ENCODE data around the gene ARHGEF10L. TPM values are rescaled to one million over a fixed set of nuclear protein-coding genes. Genes with fewer than 3 reads are reported as not detected.
A peak's percentile ranks its signal among the peaks of the same experiment; 100 is the strongest.

Gene ARHGEF10L
- total RNA-seq, 1 experiment from 2014 or later: 11.2 TPM

- no peak overlapping the region for H3K4me2 ChIP-seq (ENCODE audit: low read length)
- no peaks in the 10 kb centered on the region for H3K79me2 ChIP-seq (ENCODE audit: low read length)
- BruUV-seq (replicated peaks): no TSS peak
- no peaks in the 10 kb centered on the region for H3K27me3 ChIP-seq (ENCODE audit: low read length)
- ChIA-PET CTCF (interaction anchor here (0.6 to 1.1 kb wide), 2 partner anchors 9 to 37 kb away, joined by 3 read pairs; no protein-coding TSS in a partner anchor), POLR2A (ENCODE audit: unreplicated experiment) (interaction anchor here (0.6 kb wide), 1 partner anchor 30 kb away, joined by 3 read pairs; no protein-coding TSS in a partner anchor)
- H3K9me3 ChIP-seq (ENCODE audit: low read length): no peaks in the 10 kb centered on the region
- H3K9me2 ChIP-seq (replicated peaks; ENCODE audit: low read length): no peaks in the 10 kb centered on the region
- TF ChIP-seq EZH2phosphoT487 (IDR thresholded peaks at IDR 0.05; ENCODE audit: borderline replicate concordance, low read length) (no peak), EZH2 (IDR thresholded peaks at IDR 0.05; ENCODE audit: low read length, unreplicated experiment) (no peak)
- TF ChIP-seq, protein P1, sequence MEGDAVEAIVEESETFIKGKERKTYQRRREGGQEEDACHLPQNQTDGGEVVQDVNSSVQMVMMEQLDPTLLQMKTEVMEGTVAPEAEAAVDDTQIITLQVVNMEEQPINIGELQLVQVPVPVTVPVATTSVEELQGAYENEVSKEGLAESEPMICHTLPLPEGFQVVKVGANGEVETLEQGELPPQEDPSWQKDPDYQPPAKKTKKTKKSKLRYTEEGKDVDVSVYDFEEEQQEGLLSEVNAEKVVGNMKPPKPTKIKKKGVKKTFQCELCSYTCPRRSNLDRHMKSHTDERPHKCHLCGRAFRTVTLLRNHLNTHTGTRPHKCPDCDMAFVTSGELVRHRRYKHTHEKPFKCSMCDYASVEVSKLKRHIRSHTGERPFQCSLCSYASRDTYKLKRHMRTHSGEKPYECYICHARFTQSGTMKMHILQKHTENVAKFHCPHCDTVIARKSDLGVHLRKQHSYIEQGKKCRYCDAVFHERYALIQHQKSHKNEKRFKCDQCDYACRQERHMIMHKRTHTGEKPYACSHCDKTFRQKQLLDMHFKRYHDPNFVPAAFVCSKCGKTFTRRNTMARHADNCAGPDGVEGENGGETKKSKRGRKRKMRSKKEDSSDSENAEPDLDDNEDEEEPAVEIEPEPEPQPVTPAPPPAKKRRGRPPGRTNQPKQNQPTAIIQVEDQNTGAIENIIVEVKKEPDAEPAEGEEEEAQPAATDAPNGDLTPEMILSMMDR (conservative IDR thresholded peaks at IDR 0.05; ENCODE audit: low read depth, low read length): no peak
- H3K27ac ChIP-seq (ENCODE audit: low read length): peak overlapping the region; percentile 81
- H3K9ac ChIP-seq (ENCODE audit: low read length): peak overlapping the region; percentile 42
- H3K4me3 ChIP-seq (ENCODE audit: low read length): no peak overlapping the region
- H3K36me3 ChIP-seq (ENCODE audit: low read depth, low read length): no peaks in the 10 kb centered on the region
- H4K20me1 ChIP-seq (ENCODE audit: low read length): no peaks in the 10 kb centered on the region
- no peak overlapping the region for H2AFZ ChIP-seq (ENCODE audit: low read length)
- H3F3A ChIP-seq (ENCODE audit: low read length, unreplicated experiment): no peaks in the 10 kb centered on the region
- ATAC-seq (peak; percentile 81), DNase-seq (peak; percentile 57)
- peaks cover 11% of the 10 kb centered on the region for H3K4me1 ChIP-seq (ENCODE audit: insufficient read depth, low read length)
- intact Hi-C loops (cut with micrococcal nuclease): no loop called here
These were observed 7.6 kb upstream of the ARHGEF10L start for GRCh38 chr1:17531682-17532487.

GRCh38 chr1:17533201-17533600 lies 6.3 kb upstream of the ARHGEF10L start:
- TF ChIP-seq, protein P1 (conservative IDR thresholded peaks at IDR 0.05; ENCODE audit: low read depth, low read length): no peak
- TF ChIP-seq EZH2phosphoT487 (IDR thresholded peaks at IDR 0.05; ENCODE audit: borderline replicate concordance, low read length): no peak
- no peak for TF ChIP-seq EZH2 (IDR thresholded peaks at IDR 0.05; ENCODE audit: low read length, unreplicated experiment)
- ChIA-PET POLR2A (ENCODE audit: unreplicated experiment) (no interaction called here), CTCF (no interaction called here)
- no peak overlapping the region for H3K4me3 ChIP-seq (ENCODE audit: low read length)
- H3K9me2 ChIP-seq (replicated peaks; ENCODE audit: low read length): no peaks in the 10 kb centered on the region
- H3K9me3 ChIP-seq (ENCODE audit: low read length): no peaks in the 10 kb centered on the region
- DNase-seq (no peak), ATAC-seq (no peak)
- intact Hi-C loops (cut with micrococcal nuclease): no loop called here
- H3K36me3 ChIP-seq (ENCODE audit: low read depth, low read length): no peaks in the 10 kb centered on the region
- H3K4me1 ChIP-seq (ENCODE audit: insufficient read depth, low read length): peaks cover 11% of the 10 kb centered on the region
- H3K27me3 ChIP-seq (ENCODE audit: low read length): no peaks in the 10 kb centered on the region
- H4K20me1 ChIP-seq (ENCODE audit: low read length): no peaks in the 10 kb centered on the region
- no peaks in the 10 kb centered on the region for H3K79me2 ChIP-seq (ENCODE audit: low read length)
- no peak overlapping the region for H2AFZ ChIP-seq (ENCODE audit: low read length)
- H3K27ac ChIP-seq (ENCODE audit: low read length): no peak overlapping the region
- no peaks in the 10 kb centered on the region for H3F3A ChIP-seq (ENCODE audit: low read length, unreplicated experiment)
- no peak overlapping the region for H3K9ac ChIP-seq (ENCODE audit: low read length)
- no peak overlapping the region for H3K4me2 ChIP-seq (ENCODE audit: low read length)
- no TSS peak for BruUV-seq (replicated peaks)

- Histone ChIP-seq H3K27me3 (ENCODE audit: low read length) (no peaks in the 10 kb centered on the region), H3K4me1 (ENCODE audit: insufficient read depth, low read length) (peaks cover 14% of the 10 kb centered on the region), H3F3A (ENCODE audit: low read length, unreplicated experiment) (no peaks in the 10 kb centered on the region), H2AFZ (ENCODE audit: low read length) (no peak overlapping the region), H4K20me1 (ENCODE audit: low read length) (no peaks in the 10 kb centered on the region), H3K4me2 (ENCODE audit: low read length) (no peak overlapping the region), H3K36me3 (ENCODE audit: low read depth, low read length) (no peaks in the 10 kb centered on the region), H3K9ac (ENCODE audit: low read length) (no peak overlapping the region), H3K79me2 (ENCODE audit: low read length) (peaks cover 6% of the 10 kb centered on the region), H3K9me3 (ENCODE audit: low read length) (no peaks in the 10 kb centered on the region), H3K9me2 (replicated peaks; ENCODE audit: low read length) (no peaks in the 10 kb centered on the region), H3K27ac (ENCODE audit: low read length) (no peak overlapping the region), H3K4me3 (ENCODE audit: low read length) (no peak overlapping the region)
- DNase-seq (no peak), ATAC-seq (no peak)
- ChIA-PET CTCF (no interaction called here), POLR2A (ENCODE audit: unreplicated experiment) (no interaction called here)
- TF ChIP-seq, protein P1 (conservative IDR thresholded peaks at IDR 0.05; ENCODE audit: low read depth, low read length): no peak
- TF ChIP-seq EZH2 (IDR thresholded peaks at IDR 0.05; ENCODE audit: low read length, unreplicated experiment): no peak
- no peak for TF ChIP-seq EZH2phosphoT487 (IDR thresholded peaks at IDR 0.05; ENCODE audit: borderline replicate concordance, low read length)
- no TSS peak for BruUV-seq (replicated peaks)
- intact Hi-C loops (cut with micrococcal nuclease): no loop called here
These were observed 4.1 kb upstream of the ARHGEF10L start for GRCh38 chr1:17535300-17535936.

Data from PC-3 (cell line).